GM18861 (cell line): ENCODE data around the gene ZSCAN21.

ENCODE experiments used
- ATAC-seq: cut with Tn5 transposase; IDR thresholded peaks from one replicate; pipeline ENCODE4 v1.9.1; 2021; ENCODE audit not compliant: unreplicated experiment

The ZSCAN21 gene

DNA sequence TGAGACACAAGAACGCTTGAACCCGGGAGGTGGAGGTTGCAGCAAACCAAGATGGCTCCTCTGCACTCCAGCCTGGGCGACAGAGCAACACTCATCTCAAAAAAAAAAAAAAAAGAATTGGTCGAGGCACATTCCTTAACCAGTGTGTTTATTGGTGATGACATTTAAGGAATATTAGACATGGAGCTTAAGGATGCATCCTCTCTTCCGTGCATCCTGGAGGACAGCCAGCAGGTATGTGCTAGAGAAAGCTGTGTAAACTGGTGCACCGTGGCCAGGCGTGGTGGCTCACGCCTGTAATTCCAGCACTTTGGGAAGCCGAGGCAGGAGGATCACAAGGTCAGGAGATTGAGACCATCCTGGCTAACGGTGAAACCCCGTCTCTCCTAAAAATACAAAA is 22.4 kb upstream of the ZSCAN21 start:
- ATAC-seq: no peak

DNA sequence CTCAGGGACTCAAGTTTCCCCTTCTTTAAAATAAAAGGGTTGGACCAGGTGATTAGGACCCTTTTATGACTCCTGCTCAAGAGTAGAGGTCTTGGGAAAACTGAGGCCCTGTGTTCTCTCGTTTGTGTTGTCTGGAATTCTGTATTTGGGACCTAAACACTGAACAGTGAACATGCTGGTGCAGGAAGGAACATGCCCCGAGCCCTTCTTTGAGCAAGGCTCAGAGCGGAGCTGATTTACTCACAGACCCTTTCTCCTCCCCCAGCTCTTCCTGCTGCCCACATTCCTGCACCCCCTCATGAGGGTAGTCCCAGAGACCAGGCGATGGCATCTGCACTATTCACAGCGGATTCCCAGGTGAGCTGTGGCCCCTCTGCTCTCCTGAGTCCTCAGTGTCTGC is 20.0 kb upstream of the ZSCAN21 start:
- ATAC-seq: no peak

DNA sequence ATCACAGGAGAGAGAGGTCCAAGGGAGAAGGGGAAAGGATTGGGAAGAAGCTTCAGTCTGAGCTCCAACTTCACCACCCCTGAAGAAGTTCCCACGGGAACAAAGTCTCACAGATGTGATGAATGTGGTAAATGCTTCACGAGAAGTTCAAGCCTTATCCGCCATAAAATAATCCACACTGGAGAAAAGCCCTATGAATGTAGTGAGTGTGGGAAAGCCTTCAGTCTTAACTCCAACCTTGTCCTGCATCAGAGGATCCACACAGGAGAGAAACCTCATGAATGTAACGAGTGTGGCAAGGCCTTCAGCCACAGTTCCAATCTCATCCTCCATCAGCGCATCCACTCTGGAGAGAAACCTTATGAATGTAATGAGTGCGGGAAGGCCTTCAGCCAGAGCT is 16.0 kb upstream of the ZSCAN21 start:
- no peak for ATAC-seq

DNA sequence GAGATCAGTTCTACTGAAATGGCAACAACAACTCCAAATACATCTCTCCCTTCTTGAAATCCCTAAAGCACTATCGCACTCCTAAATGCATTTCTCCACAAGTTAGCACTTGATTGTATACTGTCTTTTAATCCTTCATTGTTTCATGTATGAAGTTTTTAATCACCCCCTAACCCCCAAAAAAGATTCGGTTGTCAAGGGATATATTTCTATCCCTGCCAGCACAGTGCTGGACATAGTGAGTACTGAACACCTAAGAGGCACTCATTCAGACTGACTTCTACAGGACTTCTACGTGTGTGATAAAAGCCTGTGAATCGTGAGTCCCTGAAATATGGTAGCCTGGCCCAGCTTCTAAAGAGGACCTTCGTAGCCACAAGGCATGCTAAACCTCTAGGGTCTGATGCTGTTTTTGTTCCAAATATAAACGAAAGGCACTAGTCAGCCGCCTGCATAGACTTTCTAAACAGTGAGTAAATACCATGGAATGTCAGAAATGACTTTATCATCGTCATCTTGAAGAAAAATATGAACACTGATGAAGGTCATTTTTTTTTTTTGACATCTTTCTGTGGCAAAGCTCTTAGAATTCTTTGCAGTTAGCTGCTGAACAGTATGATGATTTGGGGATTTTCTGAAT is 14.6 kb upstream of the ZSCAN21 start:
- no peak for ATAC-seq

DNA sequence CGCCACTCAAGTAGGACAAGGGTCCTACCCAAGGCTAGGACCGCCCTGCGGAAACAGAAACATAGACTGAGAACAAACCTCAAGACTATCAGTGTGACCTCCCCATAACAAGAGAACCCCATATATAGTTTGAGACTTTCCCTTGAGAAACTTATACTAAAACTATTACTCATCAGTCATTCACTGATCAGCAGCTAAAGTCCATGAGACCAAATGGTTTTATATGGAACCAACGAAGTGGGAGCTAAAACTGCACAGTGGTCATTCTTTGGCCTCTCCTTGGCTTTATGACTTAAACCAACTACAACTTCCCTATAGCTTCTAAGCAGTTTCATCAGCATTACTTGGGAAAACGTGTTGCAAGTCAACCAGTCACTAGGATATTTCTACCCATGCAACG is 13.7 kb upstream of the ZSCAN21 start:
- no peak for ATAC-seq

DNA sequence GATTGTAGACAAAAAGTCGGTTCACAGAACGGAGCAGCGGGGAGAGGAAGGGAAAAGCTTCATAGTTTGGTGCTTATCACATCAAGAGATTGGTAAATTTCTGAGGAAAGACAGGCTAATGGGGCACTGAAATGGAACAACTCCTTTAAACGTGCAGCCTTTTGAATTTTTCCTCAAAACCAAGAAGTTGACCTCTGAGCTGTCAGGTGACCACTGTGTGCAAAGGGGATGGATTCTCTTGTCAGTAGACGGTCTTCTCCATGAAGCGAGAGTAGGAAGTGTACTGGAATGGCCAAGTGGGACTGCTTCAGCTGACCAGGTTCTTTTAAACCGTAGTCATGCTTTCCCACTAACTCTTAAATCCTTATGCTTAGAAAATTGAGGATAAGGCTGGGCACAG is 11.2 kb upstream of the ZSCAN21 start:
- ATAC-seq: no peak

DNA sequence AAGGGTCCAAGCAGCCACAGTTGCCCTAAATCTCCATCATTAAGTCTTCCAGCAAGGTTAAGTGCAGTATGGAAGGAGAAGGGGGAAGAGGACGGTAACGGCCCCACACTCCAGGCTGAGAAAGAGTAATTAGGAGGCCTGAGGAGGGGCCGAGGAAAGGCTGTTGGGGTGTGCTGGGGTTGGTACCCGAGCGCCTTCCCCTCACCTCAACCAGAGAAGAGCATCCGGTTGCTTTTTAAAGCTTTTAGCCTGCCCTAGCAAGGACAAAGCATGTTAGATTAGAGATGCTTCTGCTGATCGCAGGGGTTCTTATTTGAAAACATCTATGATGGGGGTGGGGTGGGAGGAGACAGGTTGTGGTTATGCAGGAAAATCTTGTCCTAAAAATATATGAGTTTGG is 9.0 kb upstream of the ZSCAN21 start:
- ATAC-seq: no peak

DNA sequence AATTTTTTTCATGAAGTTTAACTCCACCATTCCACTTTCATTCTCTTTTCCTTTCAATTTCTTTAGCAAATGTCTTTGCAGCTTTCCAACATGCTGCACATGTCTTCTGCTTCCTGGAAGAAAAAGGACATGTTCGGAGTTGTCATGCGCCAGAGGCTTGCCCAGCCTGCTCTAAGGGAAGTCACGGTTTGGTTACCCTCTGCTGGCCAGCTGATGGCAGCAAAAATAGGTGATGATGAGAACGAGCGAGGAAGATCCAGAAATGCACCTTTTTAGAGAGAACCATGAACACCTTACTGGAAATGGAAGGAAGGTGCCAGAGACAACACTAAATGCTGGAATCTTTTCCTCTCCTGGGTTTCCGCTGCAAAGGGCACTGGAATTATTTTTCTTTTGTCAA is 4.9 kb upstream of the ZSCAN21 start:
- ATAC-seq: no peak

DNA sequence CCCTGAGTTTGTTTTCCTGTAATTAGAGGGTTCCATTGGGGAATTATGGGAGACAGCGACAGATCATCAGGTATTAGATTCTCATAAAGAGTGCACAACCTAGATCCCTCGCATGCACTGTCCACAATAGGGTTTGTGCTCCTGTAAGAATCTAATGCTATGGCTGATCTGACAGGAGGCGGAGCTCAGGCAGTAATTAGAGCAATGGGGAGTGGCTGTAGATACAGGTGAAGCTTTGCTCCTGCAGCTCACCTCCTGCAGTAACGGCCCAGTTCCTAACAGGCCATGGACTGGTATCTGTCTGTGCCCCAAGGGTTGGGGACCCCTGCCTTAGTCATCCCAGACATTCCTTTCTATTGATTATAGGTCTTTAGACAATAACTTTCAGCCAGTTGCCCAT is 894 bp upstream of the ZSCAN21 start:
- ATAC-seq: no peak

DNA sequence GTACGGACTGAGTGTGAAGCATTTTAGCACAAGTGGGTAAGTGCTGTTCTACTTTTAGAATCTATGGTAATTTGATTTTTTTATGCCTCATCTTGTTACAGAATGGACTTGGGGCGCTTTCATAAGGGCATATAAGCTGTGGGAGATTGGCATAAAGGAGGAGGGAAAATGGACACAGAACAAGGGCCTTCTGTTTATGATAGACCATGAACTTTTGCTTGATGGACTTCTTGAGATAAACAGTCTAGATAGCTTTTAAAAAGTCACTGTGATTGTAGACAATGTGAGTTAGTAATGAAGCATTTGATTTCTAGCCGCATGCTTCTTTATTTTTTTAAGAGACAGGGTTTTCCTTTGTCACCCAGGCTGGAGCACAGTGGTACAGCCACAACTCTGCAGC is 2.0 kb downstream of the ZSCAN21 start:
- no peak for ATAC-seq

DNA sequence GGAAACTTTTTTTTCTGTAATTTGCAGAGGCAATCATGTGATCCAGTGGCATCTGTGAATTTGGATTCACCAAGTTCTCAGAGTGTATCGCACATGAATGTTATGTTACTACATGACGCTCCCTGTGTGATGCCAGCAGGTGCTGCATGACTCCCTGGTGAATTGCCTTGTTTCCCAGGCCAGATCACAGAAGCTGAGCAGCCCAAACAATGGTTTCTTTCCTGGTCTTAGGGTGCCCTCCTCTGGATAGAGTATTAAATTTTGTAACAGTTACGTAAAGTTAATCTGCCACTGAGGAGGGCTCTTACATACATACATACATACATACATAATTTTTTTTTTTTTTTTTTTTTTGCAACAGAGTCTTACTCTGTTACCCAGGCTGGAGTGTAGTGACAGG is 3.6 kb downstream of the ZSCAN21 start:
- no peak for ATAC-seq

DNA sequence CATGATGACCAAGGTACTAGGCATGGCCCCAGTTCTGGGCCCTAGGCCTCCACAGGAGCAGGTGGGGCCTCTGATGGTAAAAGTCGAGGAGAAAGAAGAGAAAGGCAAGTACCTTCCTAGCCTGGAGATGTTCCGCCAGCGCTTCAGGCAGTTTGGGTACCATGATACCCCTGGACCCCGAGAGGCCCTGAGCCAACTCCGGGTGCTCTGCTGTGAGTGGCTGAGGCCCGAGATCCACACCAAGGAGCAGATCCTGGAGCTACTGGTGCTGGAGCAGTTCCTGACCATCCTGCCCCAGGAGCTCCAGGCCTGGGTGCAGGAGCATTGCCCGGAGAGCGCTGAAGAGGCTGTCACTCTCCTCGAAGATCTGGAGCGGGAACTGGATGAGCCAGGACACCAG is 7.4 kb downstream of the ZSCAN21 start:
- ATAC-seq: no peak

DNA sequence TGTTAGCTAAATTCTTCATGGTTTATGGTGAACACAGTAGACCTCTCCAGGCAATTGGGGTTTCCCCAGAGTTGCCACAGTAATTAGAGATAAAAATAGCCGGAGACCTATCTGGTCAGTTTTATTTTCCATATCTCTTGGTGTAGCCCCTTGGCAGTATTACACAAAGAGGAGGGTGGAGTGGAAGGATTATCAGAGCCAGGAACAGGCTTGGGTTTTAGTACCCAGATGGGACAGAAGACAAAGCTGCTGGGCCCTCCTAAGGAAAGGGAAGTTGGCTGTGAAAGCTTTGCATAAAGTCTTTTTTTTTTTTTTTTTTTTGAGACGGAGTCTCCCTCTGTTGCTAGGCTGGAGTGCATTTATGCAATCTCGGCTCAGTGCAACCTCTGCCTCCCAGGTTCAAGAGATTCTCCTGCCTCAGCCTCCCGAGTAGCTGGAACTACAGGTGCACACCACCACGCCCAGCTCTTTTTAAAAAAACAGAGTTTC is 9.7 kb downstream of the ZSCAN21 start:
- no peak for ATAC-seq

DNA sequence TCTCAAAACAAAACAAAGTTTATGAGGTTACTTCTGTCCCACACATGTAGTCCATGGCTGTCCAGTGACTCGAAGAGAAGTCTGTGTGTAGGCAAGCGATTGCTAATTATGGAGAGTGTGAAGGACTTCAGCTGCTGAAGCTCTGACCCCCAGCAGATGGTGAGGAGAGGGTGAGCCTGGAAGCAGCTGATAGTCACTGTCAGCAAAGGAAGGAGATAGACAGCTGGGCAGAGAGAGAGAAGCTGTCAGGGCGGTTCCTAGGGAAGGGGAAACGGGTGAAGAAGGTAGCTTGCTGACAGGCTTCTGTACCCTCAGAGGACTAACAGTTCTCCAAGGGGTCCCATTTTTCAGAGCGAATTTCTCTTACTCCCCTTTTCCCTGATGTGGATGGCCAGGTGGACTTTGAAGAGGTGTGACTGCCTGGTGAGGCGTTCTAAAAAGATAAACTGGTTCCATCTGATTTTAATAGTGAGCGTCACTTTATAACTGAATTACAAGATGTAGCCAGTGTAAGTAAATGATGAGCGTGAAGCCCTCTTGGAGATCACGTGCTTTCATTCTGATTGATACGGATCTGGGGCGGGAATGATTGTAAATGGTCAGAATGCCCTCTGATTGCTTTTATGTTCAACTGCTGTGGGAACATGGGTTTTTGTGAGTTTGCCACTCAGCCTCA is 12.1 kb downstream of the ZSCAN21 start:
- no peak for ATAC-seq

DNA sequence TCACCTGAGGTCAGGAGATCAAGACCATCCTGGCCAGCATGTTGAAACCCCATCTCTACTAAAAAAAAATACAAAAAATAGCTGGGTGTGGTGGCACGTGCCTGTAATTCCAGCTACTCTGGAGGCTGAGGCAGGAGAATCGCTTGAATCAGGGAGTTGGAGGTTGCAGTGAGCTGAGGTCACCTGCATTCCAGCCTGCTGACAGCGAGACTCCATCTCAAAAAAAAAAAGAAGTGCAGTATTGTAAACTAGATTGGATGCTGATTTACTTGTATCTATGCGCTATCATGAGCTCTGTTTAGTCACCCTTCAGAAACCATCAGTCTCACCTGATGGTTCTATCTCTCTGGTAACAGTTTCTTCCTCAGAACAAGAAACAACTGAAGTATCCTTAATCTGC is 13.8 kb downstream of the ZSCAN21 start:
- no peak for ATAC-seq

DNA sequence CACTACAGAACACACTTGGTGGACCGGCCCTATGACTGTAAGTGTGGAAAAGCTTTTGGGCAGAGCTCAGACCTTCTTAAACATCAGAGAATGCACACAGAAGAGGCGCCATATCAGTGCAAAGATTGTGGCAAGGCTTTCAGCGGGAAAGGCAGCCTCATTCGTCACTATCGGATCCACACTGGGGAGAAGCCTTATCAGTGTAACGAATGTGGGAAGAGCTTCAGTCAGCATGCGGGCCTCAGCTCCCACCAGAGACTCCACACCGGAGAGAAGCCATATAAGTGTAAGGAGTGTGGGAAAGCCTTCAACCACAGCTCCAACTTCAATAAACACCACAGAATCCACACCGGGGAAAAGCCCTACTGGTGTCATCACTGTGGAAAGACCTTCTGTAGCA is 14.6 kb downstream of the ZSCAN21 start:
- ATAC-seq: no peak

DNA sequence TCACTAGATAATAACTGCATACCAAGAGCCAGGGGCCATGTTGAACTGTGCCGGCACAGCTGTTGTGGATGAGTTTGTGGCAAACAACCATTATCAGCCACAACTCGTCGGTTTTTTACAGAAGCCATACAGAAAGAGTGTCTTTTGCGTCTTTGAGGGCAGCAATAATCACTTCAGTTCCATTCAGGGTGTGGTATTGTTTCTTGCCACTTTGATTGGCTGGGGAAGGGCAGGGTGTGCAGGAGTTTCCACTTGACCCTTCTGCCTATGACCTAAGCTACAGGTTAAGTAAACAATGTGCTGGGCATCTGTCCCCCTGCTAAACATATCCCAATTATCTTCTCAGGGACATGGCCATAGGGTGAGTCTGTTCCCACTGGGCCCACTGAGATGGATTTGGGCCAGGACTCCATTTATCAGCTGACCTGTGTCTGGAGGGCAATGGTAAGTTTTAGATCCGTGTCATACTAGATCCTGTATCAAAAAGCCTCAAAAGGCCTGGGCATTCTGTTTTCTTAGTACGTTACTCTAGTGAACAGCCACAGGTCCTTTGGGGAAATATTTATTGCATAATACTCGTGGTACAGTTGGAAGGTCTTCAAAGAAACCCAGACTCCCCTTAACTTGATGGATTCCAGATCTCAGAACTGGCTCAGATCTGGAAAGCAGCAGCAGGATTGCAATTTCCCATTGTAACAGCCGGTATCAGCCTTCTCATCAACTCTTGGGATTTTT is 16.0 kb downstream of the ZSCAN21 start:
- ATAC-seq: no peak

DNA sequence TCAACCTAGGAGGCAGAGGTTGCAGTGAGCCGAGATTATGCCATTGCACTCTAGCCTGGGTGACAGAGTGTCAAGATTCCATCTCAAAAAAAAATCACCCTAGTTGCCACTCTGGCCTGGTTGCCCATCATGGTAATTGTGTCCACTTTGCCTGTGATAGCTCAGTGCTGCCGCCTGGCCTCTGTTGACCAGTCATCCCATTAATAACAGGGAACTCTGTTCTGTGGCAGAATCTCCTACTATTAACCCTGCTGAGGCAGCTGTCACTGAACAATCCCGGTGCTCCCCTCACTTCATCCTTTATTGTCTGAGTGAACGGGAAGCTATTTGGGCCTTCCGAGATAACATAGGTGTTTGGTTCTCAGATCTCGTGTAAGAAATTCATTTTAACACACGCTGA is 17.4 kb downstream of the ZSCAN21 start:
- ATAC-seq: no peak

DNA sequence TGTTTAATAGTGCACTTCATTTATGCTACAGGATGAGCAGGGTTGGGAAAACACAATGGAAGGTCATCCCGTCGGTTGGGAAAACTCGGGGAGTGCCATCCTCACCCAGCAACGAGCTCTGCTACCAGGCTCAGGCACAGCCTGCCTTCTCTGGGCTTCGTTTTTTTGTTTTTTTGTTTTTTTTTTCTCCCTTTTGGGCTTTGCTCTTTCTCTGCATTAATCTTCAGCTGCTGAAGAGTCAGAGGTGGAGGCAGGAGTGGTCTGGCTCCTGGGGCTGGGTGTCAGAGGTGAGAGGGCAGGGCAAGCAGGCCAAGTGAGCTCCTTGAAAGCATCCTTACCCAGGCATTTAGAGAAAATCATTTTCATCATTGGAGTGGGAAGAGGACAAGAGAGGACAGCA is 20.4 kb downstream of the ZSCAN21 start:
- no peak for ATAC-seq

DNA sequence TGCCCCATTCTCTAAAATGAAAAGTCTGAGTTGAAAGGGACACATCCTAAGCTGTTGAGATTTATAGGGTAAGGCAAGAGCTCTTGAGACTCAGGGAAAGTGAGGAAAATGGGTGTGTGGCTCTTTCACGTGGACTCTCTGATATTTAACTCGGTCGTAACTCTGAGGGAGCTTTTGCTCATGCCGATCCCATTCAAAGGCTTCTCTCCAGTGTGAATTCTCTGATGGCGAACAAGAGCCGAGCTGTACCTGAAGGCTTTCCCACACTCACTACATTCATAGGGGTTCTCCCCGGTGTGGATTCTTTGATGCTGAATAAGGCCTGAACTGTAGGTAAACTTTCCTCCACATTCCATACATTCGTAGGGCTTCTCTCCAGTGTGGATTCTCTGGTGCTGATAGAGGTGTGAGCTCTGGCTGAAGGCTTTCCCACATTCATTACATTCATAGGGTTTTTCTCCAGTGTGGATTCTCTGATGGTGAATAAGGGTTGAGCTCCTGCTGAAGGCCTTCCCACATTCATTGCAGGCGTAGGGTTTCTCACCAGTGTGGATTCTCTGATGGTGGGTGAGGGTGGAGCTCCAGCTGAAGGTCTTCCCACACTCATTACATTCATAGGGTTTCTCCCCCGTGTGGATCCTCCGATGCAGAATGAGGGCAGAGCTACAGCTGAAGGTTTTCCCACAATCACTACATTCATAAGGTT is 21.6 kb downstream of the ZSCAN21 start:
- ATAC-seq: no peak

DNA sequence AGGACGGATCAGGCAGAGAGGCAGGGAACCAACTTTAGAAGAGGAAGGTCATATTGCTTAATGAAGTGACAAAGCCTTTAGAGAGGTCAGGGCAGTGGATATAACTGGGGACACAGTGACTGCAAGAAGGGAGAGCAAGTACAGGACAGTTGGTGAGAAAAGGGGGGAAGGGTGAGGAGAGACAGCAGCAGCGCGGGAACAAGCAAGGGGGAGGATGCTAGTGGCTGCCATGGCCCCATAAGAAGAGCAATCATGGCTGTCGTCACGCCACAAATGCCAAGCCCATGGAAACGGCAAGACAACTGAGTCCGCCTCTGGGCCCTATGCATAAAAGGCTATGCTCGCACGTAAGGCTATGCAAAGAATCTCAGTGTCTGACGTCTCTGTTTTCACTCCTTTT is 22.9 kb downstream of the ZSCAN21 start:
- ATAC-seq: no peak

DNA sequence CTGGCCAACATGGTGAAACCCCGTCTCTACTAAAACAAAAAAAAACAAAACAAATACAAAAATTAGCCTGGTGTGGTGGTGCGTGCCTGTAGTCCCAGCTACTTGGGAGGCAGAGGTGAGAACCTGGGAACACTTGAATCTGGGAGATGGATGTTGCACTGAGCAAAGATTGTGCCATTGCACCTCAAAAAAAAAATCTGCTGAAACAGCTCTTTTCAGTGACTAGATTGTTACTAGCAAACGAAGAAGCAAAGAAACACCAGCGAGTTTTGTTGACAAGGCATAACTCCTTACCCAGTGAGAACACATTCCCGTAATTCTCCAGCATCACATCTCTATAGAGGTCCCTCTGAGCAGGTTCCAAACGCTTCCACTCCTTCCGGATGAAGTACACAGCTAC is 25.3 kb downstream of the ZSCAN21 start:
- ATAC-seq: no peak
